HG03159 (cell line): ENCODE results near the gene DGCR8.
"Not testable (repeated sequence)": the region's sequence is repeated elsewhere in the genome, so short reads cannot be mapped to it uniquely, and the experiment has no call there.

Experiments used
- ATAC-seq: cut with Tn5 transposase; IDR thresholded peaks from one replicate; pipeline ENCODE4 v1.9.1; 2021; ENCODE audit warnings: mild to moderate bottlenecking, moderate library complexity; ENCODE audit not compliant: unreplicated experiment

DGCR8 gene

GRCh38 chr22:20149257-20150250 lies 69.5 kb downstream of the DGCR8 start:
- ATAC-seq, result no peak

- no peak for ATAC-seq
Measured at GRCh38 chr22:20150381-20151275, 70.6 kb downstream of the DGCR8 start, which contains the start of gene CCDC188. Gene CCDC188 (minus strand): TSS chr22:20151055. CDS start chr22:20150986, 69 bp downstream.

GRCh38 chr22:20151276-20151588 lies 71.2 kb downstream of the DGCR8 start:
- no peak for ATAC-seq

- ATAC-seq, result no peak
Measured at GRCh38 chr22:20152464-20152890, 72.4 kb downstream of the DGCR8 start.

- no peak for ATAC-seq
Measured at GRCh38 chr22:20153945-20154344, 73.9 kb downstream of the DGCR8 start.

- no peak for ATAC-seq
Measured at GRCh38 chr22:20154602-20155187, 74.7 kb downstream of the DGCR8 start.

- ATAC-seq, result no peak
Measured at GRCh38 chr22:20155330-20156041, 75.4 kb downstream of the DGCR8 start.

- no peak for ATAC-seq
Measured at GRCh38 chr22:20156042-20156389, 76.0 kb downstream of the DGCR8 start.

- no peak for ATAC-seq
Measured at GRCh38 chr22:20156611-20157429, 76.8 kb downstream of the DGCR8 start.

- ATAC-seq, result no peak
Measured at GRCh38 chr22:20157430-20158183, 77.6 kb downstream of the DGCR8 start.

- no peak for ATAC-seq
Measured at GRCh38 chr22:20158391-20159036, 78.5 kb downstream of the DGCR8 start.

GRCh38 chr22:20159076-20159475 lies 79.0 kb downstream of the DGCR8 start:
- no peak for ATAC-seq

- not testable (repeated sequence) for ATAC-seq
Measured at GRCh38 chr22:20159531-20159930, 79.5 kb downstream of the DGCR8 start.

- no peak for ATAC-seq
Measured at GRCh38 chr22:20160041-20160440, 80.0 kb downstream of the DGCR8 start.
